ENCODE data around the gene OR2S2.

The OR2S2 gene

DNA sequence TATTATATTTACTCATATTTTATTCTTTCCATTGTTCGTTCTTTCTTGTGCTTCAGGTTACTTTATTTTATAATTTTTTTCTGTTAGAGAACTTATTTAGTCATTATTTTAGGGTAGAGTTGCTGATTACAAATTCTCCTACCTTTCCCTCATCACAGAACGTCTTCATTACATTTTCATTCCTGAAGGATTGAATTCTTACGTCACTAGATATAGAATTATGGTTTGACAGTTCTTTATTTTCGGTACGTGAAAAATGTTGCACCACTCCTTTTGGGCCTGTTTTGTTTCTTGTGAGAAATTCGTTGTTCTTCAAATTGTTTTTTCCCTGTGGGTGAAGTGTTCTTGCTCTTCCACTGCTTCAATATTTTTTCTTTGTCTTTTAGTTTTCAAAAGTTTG lies 20.8 kb upstream of the OR2S2 start:
- no peaks in the 10 kb centered on the region for H3K36me3 ChIP-seq (ENCODE audit: insufficient read depth, low read length)
- H3K4me3 ChIP-seq (ENCODE audit: low read depth in 1 of 2, low read length in 2 of 2) = no peak overlapping the region
- H3K27ac ChIP-seq (ENCODE audit: low read length) = no peak overlapping the region
- H3K4me1 ChIP-seq (ENCODE audit: insufficient read depth, low read length) = no peaks in the 10 kb centered on the region
- ATAC-seq (ENCODE audit: insufficient read depth, low read depth) (no peak), DNase-seq (no peak)
- H3K27me3 ChIP-seq (ENCODE audit: insufficient read depth, low read length, poor library complexity) = peaks cover 8% of the 10 kb centered on the region
- no peak overlapping the region for H3K4me2 ChIP-seq (ENCODE audit: insufficient read depth, low read length)
- no peaks in the 10 kb centered on the region for H4K20me1 ChIP-seq (ENCODE audit: insufficient read depth, low read length)
- no peak overlapping the region for H3K9ac ChIP-seq (ENCODE audit: low read depth, low read length)
- no peak overlapping the region for H2AFZ ChIP-seq (ENCODE audit: low read depth, low read length)
- peaks cover 6% of the 10 kb centered on the region for H3K9me3 ChIP-seq (ENCODE audit: insufficient read depth, low read length, severe bottlenecking)
- H3K79me2 ChIP-seq (ENCODE audit: insufficient read depth, low read length) = no peaks in the 10 kb centered on the region
- no peak for TF ChIP-seq EZH2 (IDR thresholded peaks at IDR 0.05; ENCODE audit: borderline replicate concordance, low read depth, low read length, severe bottlenecking)
- TF ChIP-seq, protein P1, sequence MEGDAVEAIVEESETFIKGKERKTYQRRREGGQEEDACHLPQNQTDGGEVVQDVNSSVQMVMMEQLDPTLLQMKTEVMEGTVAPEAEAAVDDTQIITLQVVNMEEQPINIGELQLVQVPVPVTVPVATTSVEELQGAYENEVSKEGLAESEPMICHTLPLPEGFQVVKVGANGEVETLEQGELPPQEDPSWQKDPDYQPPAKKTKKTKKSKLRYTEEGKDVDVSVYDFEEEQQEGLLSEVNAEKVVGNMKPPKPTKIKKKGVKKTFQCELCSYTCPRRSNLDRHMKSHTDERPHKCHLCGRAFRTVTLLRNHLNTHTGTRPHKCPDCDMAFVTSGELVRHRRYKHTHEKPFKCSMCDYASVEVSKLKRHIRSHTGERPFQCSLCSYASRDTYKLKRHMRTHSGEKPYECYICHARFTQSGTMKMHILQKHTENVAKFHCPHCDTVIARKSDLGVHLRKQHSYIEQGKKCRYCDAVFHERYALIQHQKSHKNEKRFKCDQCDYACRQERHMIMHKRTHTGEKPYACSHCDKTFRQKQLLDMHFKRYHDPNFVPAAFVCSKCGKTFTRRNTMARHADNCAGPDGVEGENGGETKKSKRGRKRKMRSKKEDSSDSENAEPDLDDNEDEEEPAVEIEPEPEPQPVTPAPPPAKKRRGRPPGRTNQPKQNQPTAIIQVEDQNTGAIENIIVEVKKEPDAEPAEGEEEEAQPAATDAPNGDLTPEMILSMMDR (IDR thresholded peaks at IDR 0.05; ENCODE audit: borderline replicate concordance, extremely low read depth, low read length, poor library complexity, severe bottlenecking) = no peak

DNA sequence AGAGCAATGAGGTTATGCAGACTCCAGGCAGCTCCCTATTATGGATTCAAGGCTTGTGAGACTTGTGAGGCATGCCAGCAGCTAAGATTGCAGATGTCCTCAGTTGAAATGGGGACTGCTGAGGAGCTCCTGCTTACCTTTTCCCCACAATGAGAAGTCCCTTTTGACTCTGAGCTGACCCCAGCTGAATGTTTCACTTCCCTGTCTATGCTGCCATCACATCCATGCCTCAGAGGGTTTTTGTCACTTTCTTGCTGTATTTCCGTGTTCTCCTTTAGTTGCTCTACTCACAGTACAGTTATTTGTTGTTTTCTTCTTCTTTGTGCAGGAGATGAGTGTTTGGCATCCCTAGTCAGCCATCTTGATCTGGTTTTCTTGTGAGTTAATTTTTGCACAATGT lies 18.8 kb upstream of the OR2S2 start:
- DNase-seq (no peak), ATAC-seq (ENCODE audit: insufficient read depth, low read depth) (no peak)
- Histone ChIP-seq H2AFZ (ENCODE audit: low read depth, low read length) (no peak overlapping the region), H3K4me2 (ENCODE audit: insufficient read depth, low read length) (no peak overlapping the region), H3K79me2 (ENCODE audit: insufficient read depth, low read length) (no peaks in the 10 kb centered on the region), H3K9me3 (ENCODE audit: insufficient read depth, low read length, severe bottlenecking) (peaks cover 6% of the 10 kb centered on the region), H3K27ac (ENCODE audit: low read length) (no peak overlapping the region), H3K4me3 (ENCODE audit: low read depth in 1 of 2, low read length in 2 of 2) (no peak overlapping the region), H4K20me1 (ENCODE audit: insufficient read depth, low read length) (no peaks in the 10 kb centered on the region), H3K9ac (ENCODE audit: low read depth, low read length) (no peak overlapping the region), H3K36me3 (ENCODE audit: insufficient read depth, low read length) (no peaks in the 10 kb centered on the region), H3K4me1 (ENCODE audit: insufficient read depth, low read length) (no peaks in the 10 kb centered on the region), H3K27me3 (ENCODE audit: insufficient read depth, low read length, poor library complexity) (peaks cover 6% of the 10 kb centered on the region)
- TF ChIP-seq EZH2 (IDR thresholded peaks at IDR 0.05; ENCODE audit: borderline replicate concordance, low read depth, low read length, severe bottlenecking) = no peak
- TF ChIP-seq, protein P1 (IDR thresholded peaks at IDR 0.05; ENCODE audit: borderline replicate concordance, extremely low read depth, low read length, poor library complexity, severe bottlenecking) = no peak

DNA sequence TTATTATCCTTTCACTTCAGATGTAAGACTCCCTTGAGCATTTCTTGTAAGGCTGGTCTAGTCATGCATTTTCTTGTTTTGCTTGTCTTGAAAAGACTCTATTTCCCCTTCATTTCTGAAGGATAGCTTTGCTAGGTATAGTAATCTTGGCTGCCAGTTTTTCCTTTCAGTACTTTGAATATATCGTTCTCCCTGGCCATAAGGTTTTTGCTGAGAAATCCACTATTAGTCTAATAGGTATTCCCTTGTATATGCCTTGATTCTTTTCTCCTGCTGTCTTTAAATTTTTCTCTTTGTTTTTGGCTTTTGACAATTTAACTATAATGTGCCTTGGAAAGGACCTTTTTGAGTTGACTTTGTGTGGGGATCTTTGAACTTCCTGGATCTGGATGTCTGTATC lies 16.8 kb upstream of the OR2S2 start:
- Histone ChIP-seq H4K20me1 (ENCODE audit: insufficient read depth, low read length) (no peaks in the 10 kb centered on the region), H3K4me1 (ENCODE audit: insufficient read depth, low read length) (no peaks in the 10 kb centered on the region), H3K27ac (ENCODE audit: low read length) (no peak overlapping the region), H3K79me2 (ENCODE audit: insufficient read depth, low read length) (no peaks in the 10 kb centered on the region), H3K9ac (ENCODE audit: low read depth, low read length) (no peak overlapping the region), H3K4me2 (ENCODE audit: insufficient read depth, low read length) (no peak overlapping the region), H3K27me3 (ENCODE audit: insufficient read depth, low read length, poor library complexity) (no peaks in the 10 kb centered on the region), H3K9me3 (ENCODE audit: insufficient read depth, low read length, severe bottlenecking) (peaks cover 6% of the 10 kb centered on the region), H3K4me3 (ENCODE audit: low read depth in 1 of 2, low read length in 2 of 2) (no peak overlapping the region), H3K36me3 (ENCODE audit: insufficient read depth, low read length) (no peaks in the 10 kb centered on the region), H2AFZ (ENCODE audit: low read depth, low read length) (no peak overlapping the region)
- ATAC-seq (ENCODE audit: insufficient read depth, low read depth) = no peak
- no peak for DNase-seq
- TF ChIP-seq EZH2 (IDR thresholded peaks at IDR 0.05; ENCODE audit: borderline replicate concordance, low read depth, low read length, severe bottlenecking) = no peak
- TF ChIP-seq, protein P1 (IDR thresholded peaks at IDR 0.05; ENCODE audit: borderline replicate concordance, extremely low read depth, low read length, poor library complexity, severe bottlenecking) = no peak

DNA sequence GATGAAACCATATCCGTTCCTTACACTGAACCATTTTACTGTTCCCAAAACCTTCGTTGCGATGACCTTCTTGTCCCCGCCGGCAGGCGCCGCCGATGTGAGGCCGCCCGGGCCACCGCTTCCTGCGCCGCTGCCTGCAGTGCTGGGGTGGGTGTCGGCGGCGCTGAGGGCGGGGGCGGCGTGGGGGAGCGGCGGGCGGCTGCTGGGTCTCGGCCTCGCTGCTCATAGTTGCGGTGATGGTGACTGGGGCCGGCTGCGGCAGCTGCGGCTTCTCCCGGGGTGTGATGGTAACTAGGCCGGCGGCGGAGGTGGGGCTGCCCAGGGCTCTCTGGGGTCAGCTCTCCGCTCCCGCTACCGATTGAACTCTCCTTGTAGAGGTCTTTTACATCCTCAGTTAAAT lies 14.1 kb upstream of the OR2S2 start:
- H3K9ac ChIP-seq (ENCODE audit: low read depth, low read length) = no peak overlapping the region
- no peak for DNase-seq
- H3K27ac ChIP-seq (ENCODE audit: low read length) = no peak overlapping the region
- H3K79me2 ChIP-seq (ENCODE audit: insufficient read depth, low read length) = no peaks in the 10 kb centered on the region
- H4K20me1 ChIP-seq (ENCODE audit: insufficient read depth, low read length) = no peaks in the 10 kb centered on the region
- TF ChIP-seq, protein P1 (IDR thresholded peaks at IDR 0.05; ENCODE audit: borderline replicate concordance, extremely low read depth, low read length, poor library complexity, severe bottlenecking) = no peak
- no peak overlapping the region for H3K4me2 ChIP-seq (ENCODE audit: insufficient read depth, low read length)
- H3K4me1 ChIP-seq (ENCODE audit: insufficient read depth, low read length) = no peaks in the 10 kb centered on the region
- H3K9me3 ChIP-seq (ENCODE audit: insufficient read depth, low read length, severe bottlenecking) = peaks cover 6% of the 10 kb centered on the region
- ATAC-seq (ENCODE audit: insufficient read depth, low read depth) = no peak
- no peak overlapping the region for H2AFZ ChIP-seq (ENCODE audit: low read depth, low read length)
- H3K4me3 ChIP-seq (ENCODE audit: low read depth in 1 of 2, low read length in 2 of 2) = no peak overlapping the region
- H3K36me3 ChIP-seq (ENCODE audit: insufficient read depth, low read length) = no peaks in the 10 kb centered on the region
- no peaks in the 10 kb centered on the region for H3K27me3 ChIP-seq (ENCODE audit: insufficient read depth, low read length, poor library complexity)
